A673 (cell line): Measurements from ENCODE around the gene UVSSA. TPM values are rescaled to one million over a fixed set of nuclear protein-coding genes. Genes with fewer than 3 reads are reported as not detected.

Experiments used
- BruUV-seq: library from RNA; stranded (reverse); fragments of 400-500 nt; replicated peaks from 2 replicates; lab custom pipeline; 2021; lab: Mats Ljungman, UMichigan
- CTCF ChIA-PET: fragments of 300-600 bp; sonication (Branson Sonifier 250); formaldehyde crosslinking; loops from one replicate; lab custom pipeline; 2022; ENCODE audit warnings: antibody characterized with exemption; lab: Charles Lee
- POLR2A ChIA-PET: fragments of 300-600 bp; sonication (Branson Sonifier 250); formaldehyde crosslinking; loops from one replicate; lab custom pipeline; 2022; ENCODE audit warnings: antibody characterized with exemption; ENCODE audit not compliant: low non-redundant PET; lab: Charles Lee
- DNase-seq: peaks from one replicate; pipeline ENCODE4 v3.0.0-alpha.2; 2015; ENCODE audit warnings: low spot score
- H3K27ac ChIP-seq: fragments of 200-600 bp; sonication (generic); 2 replicates; pipeline ENCODE4 v1.5.1; 2016; ENCODE audit warnings: mixed run types, low read depth, mild to moderate bottlenecking, mixed read lengths, antibody characterized with exemption, low read length; ENCODE audit not compliant: poor library complexity, severe bottlenecking
- H3K27me3 ChIP-seq: fragments of 200-600 bp; sonication (generic); replicated peaks from 2 replicates; pipeline ENCODE4 v1.6.1; 2017; ENCODE audit warnings: mixed run types, low read depth, mild to moderate bottlenecking, mixed read lengths, antibody characterized with exemption, low read length; ENCODE audit not compliant: insufficient read depth, poor library complexity
- H3K36me3 ChIP-seq: fragments of 200-600 bp; sonication (generic); 2 replicates; pipeline ENCODE4 v1.6.1; 2016; ENCODE audit warnings: mixed run types, mild to moderate bottlenecking, mixed read lengths, antibody characterized with exemption, low read length; ENCODE audit not compliant: insufficient read depth, poor library complexity, severe bottlenecking
- H3K4me1 ChIP-seq: fragments of 200-600 bp; sonication (generic); 2 replicates; pipeline ENCODE4 v1.6.1; 2017; ENCODE audit warnings: mixed run types, mild to moderate bottlenecking, mixed read lengths, antibody characterized with exemption, low read length; ENCODE audit not compliant: insufficient read depth, poor library complexity, severe bottlenecking
- H3K4me3 ChIP-seq: fragments of 200-600 bp; sonication (generic); 2 replicates; pipeline ENCODE4 v1.5.1; 2016; ENCODE audit warnings: low read depth, mixed run types, mild to moderate bottlenecking, mixed read lengths, low read length; ENCODE audit not compliant: poor library complexity, severe bottlenecking
- H3K9me3 ChIP-seq: fragments of 200-600 bp; sonication (generic); 2 replicates; pipeline ENCODE4 v1.6.1; 2016; ENCODE audit warnings: mixed run types, low read depth, mild to moderate bottlenecking, mixed read lengths, antibody characterized with exemption, low read length; ENCODE audit not compliant: poor library complexity, severe bottlenecking
- CTCF ChIP-seq: fragments of 300-800, 200-600 bp; sonication (generic); conservative IDR thresholded peaks from 2 replicates; pipeline ENCODE4 v1.5.1; 2017; ENCODE audit warnings: low read depth, mild to moderate bottlenecking, antibody characterized with exemption, low read length, moderate library complexity, mixed read lengths
- EZH2 ChIP-seq: fragments of 200-600 bp; sonication (generic); IDR thresholded peaks from 2 replicates; pipeline ENCODE4 v1.6.1; 2017; ENCODE audit warnings: borderline replicate concordance, low read depth, mild to moderate bottlenecking, mixed read lengths, antibody characterized with exemption, low read length; ENCODE audit not compliant: poor library complexity, severe bottlenecking
- intact Hi-C: fragments of 100-400 bp; cut with micrococcal nuclease; formaldehyde crosslinking; loops from one replicate; pipeline ENCODE4 v1.10.0; 2022; ENCODE audit not compliant: unreplicated experiment
- total RNA-seq: library from RNA; stranded (reverse); gene quantifications from 2 replicates; pipeline ENCODE4 v1.2.3, GENCODE V29; 2021

Gene UVSSA
- total RNA-seq, 1 experiment from 2014 or later = 20.3 TPM

GRCh38 chr4:1402021-1402515 lies 55.1 kb downstream of the UVSSA start:
- Histone ChIP-seq H3K4me3 (no peak overlapping the region), H3K4me1 (no peaks in the 10 kb centered on the region), H3K27me3 (peaks cover 68% of the 10 kb centered on the region), H3K36me3 (no peaks in the 10 kb centered on the region), H3K9me3 (peaks cover 6% of the 10 kb centered on the region), H3K27ac (no peak overlapping the region)
- ChIA-PET CTCF (interaction anchor here (0.6 kb wide), 1 partner anchor 107 kb away, joined by 7 read pairs; no protein-coding TSS in a partner anchor), POLR2A (no interaction called here)
- DNase-seq = no peak
- intact Hi-C loops = no loop called here
- TF ChIP-seq EZH2 (no peak), CTCF (no peak)
- no TSS peak for BruUV-seq

- Histone ChIP-seq H3K27me3 (peaks cover 74% of the 10 kb centered on the region), H3K9me3 (peaks cover under 1% of the 10 kb centered on the region), H3K27ac (no peak overlapping the region), H3K4me3 (no peak overlapping the region), H3K4me1 (no peaks in the 10 kb centered on the region), H3K36me3 (no peaks in the 10 kb centered on the region)
- BruUV-seq = no TSS peak
- ChIA-PET CTCF (no interaction called here), POLR2A (no interaction called here)
- intact Hi-C loops = no loop called here
- no peak for DNase-seq
- TF ChIP-seq EZH2 (peak; percentile 98), CTCF (no peak)
Observed at GRCh38 chr4:1402516-1403091, 55.6 kb downstream of the UVSSA start.

GRCh38 chr4:1403177-1403583 lies 56.2 kb downstream of the UVSSA start:
- ChIA-PET CTCF (no interaction called here), POLR2A (no interaction called here)
- Histone ChIP-seq H3K27me3 (peaks cover 78% of the 10 kb centered on the region), H3K4me3 (no peak overlapping the region), H3K4me1 (no peaks in the 10 kb centered on the region), H3K9me3 (no peaks in the 10 kb centered on the region), H3K27ac (no peak overlapping the region), H3K36me3 (no peaks in the 10 kb centered on the region)
- intact Hi-C loops = no loop called here
- TF ChIP-seq CTCF = no peak
- no peak for TF ChIP-seq EZH2
- DNase-seq = no peak
- no TSS peak for BruUV-seq
